Measurements from ENCODE around the gene TBC1D22A.

TBC1D22A gene

GRCh38 chr22:47094861-47095330, 332.4 kb downstream of the TBC1D22A start:
- DNase-seq = no peak

GRCh38 chr22:47095395-47096122, 333.1 kb downstream of the TBC1D22A start:
- DNase-seq = no peak

- DNase-seq = no peak
Measured at GRCh38 chr22:47098121-47098520, 335.7 kb downstream of the TBC1D22A start.

GRCh38 chr22:47098554-47098953, 336.1 kb downstream of the TBC1D22A start:
- no peak for DNase-seq

- no peak for DNase-seq
Measured at GRCh38 chr22:47100019-47100418, 337.6 kb downstream of the TBC1D22A start.

- DNase-seq = no peak
Measured at GRCh38 chr22:47100646-47101200, 338.3 kb downstream of the TBC1D22A start.

- no peak for DNase-seq
Measured at GRCh38 chr22:47101321-47101885, 339.0 kb downstream of the TBC1D22A start.

- no peak for DNase-seq
Measured at GRCh38 chr22:47102081-47102480, 339.6 kb downstream of the TBC1D22A start.

- no peak for DNase-seq
Measured at GRCh38 chr22:47102648-47103047, 340.2 kb downstream of the TBC1D22A start.

GRCh38 chr22:47105085-47105484, 342.6 kb downstream of the TBC1D22A start:
- DNase-seq = no peak

GRCh38 chr22:47106806-47107205, 344.4 kb downstream of the TBC1D22A start:
- DNase-seq = no peak

GRCh38 chr22:47107431-47107830, 345.0 kb downstream of the TBC1D22A start:
- no peak for DNase-seq

- no peak for DNase-seq
Measured at GRCh38 chr22:47110817-47111443, 348.5 kb downstream of the TBC1D22A start.

GRCh38 chr22:47111626-47112581, 349.5 kb downstream of the TBC1D22A start:
- no peak for DNase-seq

GRCh38 chr22:47112582-47112965, 350.1 kb downstream of the TBC1D22A start:
- no peak for DNase-seq

- DNase-seq = no peak
Measured at GRCh38 chr22:47112994-47113852, 350.8 kb downstream of the TBC1D22A start.

- DNase-seq = no peak
Measured at GRCh38 chr22:47113853-47114415, 351.5 kb downstream of the TBC1D22A start.

GRCh38 chr22:47114813-47115517, 352.5 kb downstream of the TBC1D22A start:
- DNase-seq = no peak

GRCh38 chr22:47115518-47115890, 353.1 kb downstream of the TBC1D22A start:
- no peak for DNase-seq

- DNase-seq = no peak
Measured at GRCh38 chr22:47115921-47116320, 353.5 kb downstream of the TBC1D22A start.
